B cell (primary cell): ENCODE data around the gene DPP9. TPM values are rescaled to one million over a fixed set of nuclear protein-coding genes. Genes with fewer than 3 reads are reported as not detected.

Source experiments
- ATAC-seq: fragments of 200-7000 bp; cut with Tn5 transposase; one replicate; pipeline ENCODE4 v1.10.0; 2021; ENCODE audit warnings: low read depth, mild to moderate bottlenecking, moderate number of reproducible peaks, moderate library complexity
- CTCF ChIA-PET: fragments of 350-600 bp; sonication (Branson Sonifier 250); formaldehyde crosslinking; loops from one replicate; lab custom pipeline; 2021; ENCODE audit warnings: antibody characterized with exemption, inconsistent platforms; lab: Charles Lee
- POLR2A ChIA-PET: fragments of 350-600 bp; sonication (Branson Sonifier 250); formaldehyde crosslinking; loops from one replicate; lab custom pipeline; 2021; ENCODE audit warnings: antibody characterized with exemption; lab: Charles Lee
- DNase-seq: peaks from one replicate; pipeline ENCODE4 v3.0.0; 2013
- H2AFZ ChIP-seq: 2 replicates; pipeline ENCODE4 v1.6.1; 2012; ENCODE audit warnings: mild to moderate bottlenecking, low read depth, low read length; ENCODE audit not compliant: insufficient read depth, poor library complexity, severe bottlenecking
- H3K27ac ChIP-seq, 2 donors: 1 replicate in 1 of 2; 2 replicates in 1 of 2; pipeline ENCODE4 v1.5.1; 2012 to 2013; ENCODE audit warnings: low read length in 2 of 2, mild to moderate bottlenecking in 2 of 2, moderate library complexity in 1 of 2
- H3K27me3 ChIP-seq, 4 experiments: fragments of 200-600 bp in 1 of 4; sonication (generic) in 1 of 4; replicated peaks in 1 of 4; 1 replicate in 2 of 4; 2 replicates in 2 of 4; pipeline versions ENCODE4 v1.6.1 to v1.7.0; 2013 to 2016; ENCODE audit warnings: low read length in 3 of 4, mild to moderate bottlenecking in 2 of 4, mixed read lengths in 1 of 4, moderate library complexity in 1 of 4; ENCODE audit not compliant: insufficient read depth in 4 of 4, control insufficient read depth in 3 of 4; ENCODE audit errors: control extremely low read depth in 1 of 4
- H3K36me3 ChIP-seq, 2 experiments: replicated peaks in 1 of 2; 1 replicate in 1 of 2; 2 replicates in 1 of 2; pipeline versions ENCODE4 v1.6.1 to v1.7.1; 2013; ENCODE audit warnings: low read length in 1 of 2; ENCODE audit not compliant: insufficient read depth in 2 of 2, control insufficient read depth in 1 of 2; ENCODE audit errors: control extremely low read depth in 1 of 2, extremely low read depth in 1 of 2
- H3K4me1 ChIP-seq, 2 donors: fragments of 200-600 bp in 1 of 2; sonication (generic) in 1 of 2; 1 replicate in 1 of 2; 2 replicates in 1 of 2; pipeline versions ENCODE4 v1.5.1 to v1.6.1; 2013 to 2017; ENCODE audit warnings: low read length in 2 of 2; ENCODE audit not compliant: control insufficient read depth in 2 of 2, insufficient read depth in 2 of 2
- H3K4me2 ChIP-seq: replicated peaks from 2 replicates; pipeline ENCODE3; 2012; ENCODE audit warnings: mild to moderate bottlenecking, low read depth, low read length; ENCODE audit not compliant: poor library complexity, severe bottlenecking
- H3K4me3 ChIP-seq, 5 experiments: fragments of 200-600 bp in 1 of 5; sonication (generic) in 1 of 5; 1 replicate in 3 of 5; 2 replicates in 2 of 5; pipeline versions ENCODE4 v1.5.1 to v1.7.0; 2011 to 2016; ENCODE audit warnings: low read length in 4 of 5, mild to moderate bottlenecking in 4 of 5, low read depth in 2 of 5, control low read depth in 1 of 5, moderate library complexity in 1 of 5; ENCODE audit not compliant: insufficient read depth in 1 of 5; ENCODE audit errors: control extremely low read depth in 1 of 5, extremely low read depth in 1 of 5
- H3K79me2 ChIP-seq: fragments of 200-600 bp; sonication (generic); one replicate; pipeline ENCODE4 v1.6.0; 2016; ENCODE audit warnings: low read length; ENCODE audit not compliant: control insufficient read depth, insufficient read depth
- H3K9ac ChIP-seq: fragments of 200-600 bp; sonication (generic); 2 replicates; pipeline ENCODE4 v1.6.1; 2017; ENCODE audit warnings: mild to moderate bottlenecking, low read length, moderate library complexity
- H3K9me3 ChIP-seq, 3 donors: one replicate each; pipeline versions ENCODE4 v1.6.1 to v1.7.1; 2013; ENCODE audit warnings: low read length in 2 of 3; ENCODE audit not compliant: control insufficient read depth in 2 of 3, insufficient read depth in 1 of 3; ENCODE audit errors: control extremely low read depth in 1 of 3
- H4K20me1 ChIP-seq: 2 replicates; pipeline ENCODE4 v1.6.0; 2012; ENCODE audit warnings: mild to moderate bottlenecking, low read length; ENCODE audit not compliant: insufficient read depth, control insufficient read depth, poor library complexity, severe bottlenecking
- H3K27ac Mint-ChIP-seq: one replicate; pipeline ENCODE4 v1.8.0; 2021; ENCODE audit warnings: mixed read lengths
- H3K27me3 Mint-ChIP-seq: one replicate; pipeline ENCODE4 v1.8.0; 2021; ENCODE audit warnings: mixed read lengths
- H3K4me1 Mint-ChIP-seq: one replicate; pipeline ENCODE4 v1.8.0; 2021; ENCODE audit warnings: mixed read lengths
- H3K4me3 Mint-ChIP-seq: one replicate; pipeline ENCODE4 v1.8.0; 2021; ENCODE audit warnings: mixed read lengths
- H3K9me3 Mint-ChIP-seq: one replicate; pipeline ENCODE4 v1.8.0; 2022; ENCODE audit warnings: mixed read lengths; ENCODE audit not compliant: insufficient read depth
- EZH2 ChIP-seq: IDR thresholded peaks from 2 replicates; pipeline ENCODE4 v1.6.1; 2012; ENCODE audit warnings: borderline replicate concordance, low read depth, mild to moderate bottlenecking, moderate library complexity, low read length; ENCODE audit not compliant: insufficient read depth, poor library complexity, severe bottlenecking
- WGBS: methylation state at CpG from one replicate; pipeline ENCODE4 v1.1.5; 2013; ENCODE audit warnings: missing lambda C conversion rate; ENCODE audit not compliant: insufficient coverage; 5-methylcytosine and 5-hydroxymethylcytosine counted together
- intact Hi-C: fragments of 100-400 bp; cut with micrococcal nuclease; formaldehyde crosslinking; loops from one replicate; pipeline ENCODE4 v1.10.0; 2022
- polyA plus RNA-seq: library from polyadenylated mRNA; depleted of rRNA; stranded (reverse); fragments of >200 nt; gene quantifications from 2 replicates; pipeline ENCODE4 v1.2.3, GENCODE V29; 2012
- total RNA-seq, 2 donors: library from RNA; stranded (reverse); fragments of 120-200 nt in 1 of 2; gene quantifications; 1 replicate in 1 of 2; 2 replicates in 1 of 2; pipeline versions ENCODE4 v1.2.3 to v1.2.4, GENCODE V29; 2013 to 2022
- TF ChIP-seq, protein P1 (sequence below): fragments of 200-600 bp; IDR thresholded peaks from one replicate; pipeline ENCODE4 v1.8.0; 2022; ENCODE audit warnings: antibody characterized with exemption, mild to moderate bottlenecking

DPP9 gene
- total and polyA plus RNA-seq, 2 donors (not counting 1 experiment from before 2014, with no cell fraction given), result 47.3 to 109 TPM

- WGBS, result 1% methylated on average over 47 of the region's 49 CpGs
- H3K79me2 ChIP-seq, result peaks cover 44% of the 10 kb centered on the region
- DNase-seq (peak; percentile 97), ATAC-seq (peak; percentile 91)
- peaks cover 13% of the 10 kb centered on the region for H4K20me1 ChIP-seq
- CTCF ChIA-PET, result interaction anchor here (1.8 to 3.4 kb wide), 2 partner anchors 71 to 82 kb away, joined by 5 to 24 read pairs; no protein-coding TSS in a partner anchor
- Mint-ChIP-seq H3K4me1 (peaks cover 40% of the 10 kb centered on the region), H3K4me3 (peak within 1 kb of the TSS; percentile 99), H3K9me3 (no peaks in the 10 kb centered on the region), H3K27ac (peak within 1 kb of the TSS; percentile 94), H3K27me3 (no peaks in the 10 kb centered on the region)
- H3K27me3 ChIP-seq, result peaks cover 0 to 3% (median 0%) of the 10 kb centered on the region in 4 experiments
- H3K27ac ChIP-seq, result peak within 1 kb of the TSS; percentile 86 to 88
- peaks cover 34 to 72% of the 10 kb centered on the region in 2 donors for H3K4me1 ChIP-seq
- H3K9me3 ChIP-seq, result no peaks in the 10 kb centered on the region
- peak within 1 kb of the TSS; percentile 96 for H2AFZ ChIP-seq
- intact Hi-C loops, result loop anchor here (1.0 to 5.0 kb wide), 5 partner anchors 31 to 1132 kb away; partner anchors contain the start of genes FEM1A, FZR1, MYDGF and SEMA6B
- H3K4me3 ChIP-seq, result peak within 1 kb of the TSS; percentile 74 to 96 (median 93)
- TF ChIP-seq, protein P1, sequence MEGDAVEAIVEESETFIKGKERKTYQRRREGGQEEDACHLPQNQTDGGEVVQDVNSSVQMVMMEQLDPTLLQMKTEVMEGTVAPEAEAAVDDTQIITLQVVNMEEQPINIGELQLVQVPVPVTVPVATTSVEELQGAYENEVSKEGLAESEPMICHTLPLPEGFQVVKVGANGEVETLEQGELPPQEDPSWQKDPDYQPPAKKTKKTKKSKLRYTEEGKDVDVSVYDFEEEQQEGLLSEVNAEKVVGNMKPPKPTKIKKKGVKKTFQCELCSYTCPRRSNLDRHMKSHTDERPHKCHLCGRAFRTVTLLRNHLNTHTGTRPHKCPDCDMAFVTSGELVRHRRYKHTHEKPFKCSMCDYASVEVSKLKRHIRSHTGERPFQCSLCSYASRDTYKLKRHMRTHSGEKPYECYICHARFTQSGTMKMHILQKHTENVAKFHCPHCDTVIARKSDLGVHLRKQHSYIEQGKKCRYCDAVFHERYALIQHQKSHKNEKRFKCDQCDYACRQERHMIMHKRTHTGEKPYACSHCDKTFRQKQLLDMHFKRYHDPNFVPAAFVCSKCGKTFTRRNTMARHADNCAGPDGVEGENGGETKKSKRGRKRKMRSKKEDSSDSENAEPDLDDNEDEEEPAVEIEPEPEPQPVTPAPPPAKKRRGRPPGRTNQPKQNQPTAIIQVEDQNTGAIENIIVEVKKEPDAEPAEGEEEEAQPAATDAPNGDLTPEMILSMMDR, result no peak
- no peak for TF ChIP-seq EZH2
- POLR2A ChIA-PET, result interaction anchor here (0.7 kb wide), 1 partner anchor 876 kb away, joined by 4 read pairs; the partner anchor contains the start of gene MRPL54
- H3K4me2 ChIP-seq, result peak within 1 kb of the TSS; percentile 93
- no peaks in the 10 kb centered on the region for H3K36me3 ChIP-seq
- H3K9ac ChIP-seq, result peak within 1 kb of the TSS; percentile 99
Measured at GRCh38 chr19:4638828-4639530, 84.7 kb downstream of the DPP9 start, which contains the start of gene TNFAIP8L1. TSS of gene TNFAIP8L1 (plus strand) at chr19:4639516. CDS start at chr19:4651870, 12,354 bp downstream.
